GM23338 (cell line): Measurements from ENCODE around the gene DIO3. TPM values are rescaled to one million over a fixed set of nuclear protein-coding genes. Genes with fewer than 3 reads are reported as not detected.

Source experiments
- ATAC-seq: fragments of 200-7000 bp; cut with Tn5 transposase; 3 replicates; pipeline ENCODE4 v1.9.1; 2020
- DNase-seq: peaks from one replicate; pipeline ENCODE4 v3.0.0-alpha.2; 2015; ENCODE audit warnings: low spot score
- H2AFZ ChIP-seq: fragments of 200-600 bp; sonication (generic); 2 replicates; pipeline ENCODE4 v1.8.0; 2016; ENCODE audit warnings: antibody characterized with exemption, mild to moderate bottlenecking, moderate library complexity
- H3F3A ChIP-seq: fragments of 200-600 bp; sonication (generic); replicated peaks from 2 replicates; pipeline ENCODE4 v1.8.0; 2017; ENCODE audit warnings: antibody characterized with exemption, mixed run types, low read depth
- H3K27ac ChIP-seq: fragments of 200-600 bp; sonication (generic); 2 replicates; pipeline ENCODE4 v1.6.1; 2016; ENCODE audit warnings: low read depth
- H3K27me3 ChIP-seq: fragments of 200-600 bp; sonication (generic); 2 replicates; pipeline ENCODE4 v1.8.0; 2016; ENCODE audit warnings: mild to moderate bottlenecking, mixed run types, moderate library complexity; ENCODE audit not compliant: insufficient read depth
- H3K36me3 ChIP-seq: fragments of 200-600 bp; sonication (generic); 2 replicates; pipeline ENCODE4 v1.8.0; 2016; ENCODE audit warnings: mild to moderate bottlenecking; ENCODE audit not compliant: insufficient read depth
- H3K4me1 ChIP-seq: fragments of 200-600 bp; sonication (generic); 2 replicates; pipeline ENCODE4 v1.8.0; 2016; ENCODE audit warnings: mild to moderate bottlenecking, moderate library complexity; ENCODE audit not compliant: insufficient read depth
- H3K4me2 ChIP-seq: fragments of 200-600 bp; sonication (generic); 2 replicates; pipeline ENCODE4 v1.7.1; 2017; ENCODE audit warnings: mixed run types
- H3K4me3 ChIP-seq: fragments of 200-600 bp; sonication (generic); 2 replicates; pipeline ENCODE4 v1.6.1; 2016; ENCODE audit warnings: mixed run types
- H3K79me2 ChIP-seq: fragments of 200-600 bp; sonication (generic); replicated peaks from 2 replicates; pipeline ENCODE4 v1.8.0; 2017; ENCODE audit warnings: mild to moderate bottlenecking; ENCODE audit not compliant: insufficient read depth
- H3K9me2 ChIP-seq: fragments of 200-600 bp; sonication (generic); 2 replicates; pipeline ENCODE4 v1.8.0; 2017; ENCODE audit not compliant: insufficient read depth
- H4K20me1 ChIP-seq: fragments of 200-600 bp; sonication (generic); replicated peaks from 2 replicates; pipeline ENCODE4 v1.8.0; 2017; ENCODE audit warnings: mild to moderate bottlenecking; ENCODE audit not compliant: insufficient read depth
- H3K27ac Mint-ChIP-seq: 2 replicates; pipeline ENCODE4 v1.8.0; 2020; ENCODE audit warnings: inconsistent platforms, mild to moderate bottlenecking, moderate library complexity, mixed read lengths
- H3K27me3 Mint-ChIP-seq: 3 replicates; pipeline ENCODE4 v1.8.0; 2022; ENCODE audit warnings: low read depth, mild to moderate bottlenecking, moderate library complexity, mixed read lengths, inconsistent platforms; ENCODE audit not compliant: insufficient read depth, poor library complexity
- H3K36me3 Mint-ChIP-seq: 3 replicates; pipeline ENCODE4 v1.8.0; 2021; ENCODE audit warnings: low read depth, mild to moderate bottlenecking, inconsistent platforms, moderate library complexity, mixed read lengths
- H3K4me1 Mint-ChIP-seq: 3 replicates; pipeline ENCODE4 v1.8.0; 2020; ENCODE audit warnings: mild to moderate bottlenecking, inconsistent platforms, mixed read lengths
- H3K4me3 Mint-ChIP-seq: 3 replicates; pipeline ENCODE4 v1.8.0; 2021; ENCODE audit warnings: moderate library complexity, mild to moderate bottlenecking, inconsistent platforms, mixed read lengths
- H3K9me3 Mint-ChIP-seq: 3 replicates; pipeline ENCODE4 v1.8.0; 2020; ENCODE audit warnings: moderate library complexity, mild to moderate bottlenecking, inconsistent platforms, mixed read lengths
- CREB1 ChIP-seq: fragments of 250-450 bp; sonication (Bioruptor Pico); IDR thresholded peaks from 2 replicates; pipeline ENCODE4 v1.5.0; 2020; ENCODE audit warnings: low read depth, mild to moderate bottlenecking, moderate library complexity
- EZH2 ChIP-seq: fragments of 200-600 bp; sonication (generic); IDR thresholded peaks from one replicate; pipeline ENCODE4 v1.8.0; 2017; ENCODE audit warnings: antibody characterized with exemption, mild to moderate bottlenecking, low read depth; ENCODE audit not compliant: unreplicated experiment
- EZH2phosphoT487 ChIP-seq: fragments of 200-600 bp; sonication (generic); IDR thresholded peaks from one replicate; pipeline ENCODE4 v1.8.1; 2018; ENCODE audit warnings: antibody characterized with exemption; ENCODE audit not compliant: unreplicated experiment
- JUNB ChIP-seq: IDR thresholded peaks from one replicate; pipeline ENCODE4 v1.6.1; 2016; ENCODE audit warnings: antibody characterized with exemption; ENCODE audit not compliant: unreplicated experiment
- NANOG ChIP-seq: IDR thresholded peaks from 2 replicates; pipeline ENCODE4 v1.6.1; 2016; ENCODE audit warnings: antibody characterized with exemption, borderline replicate concordance
- POLR2AphosphoS5 ChIP-seq: IDR thresholded peaks from 2 replicates; pipeline ENCODE4 v1.6.1; 2016; ENCODE audit warnings: antibody characterized with exemption, low read depth
- STAT1 ChIP-seq: IDR thresholded peaks from one replicate; pipeline ENCODE4 v1.6.1; 2016; ENCODE audit warnings: antibody characterized with exemption; ENCODE audit not compliant: unreplicated experiment
- ZNF114 ChIP-seq: fragments of 250-450 bp; sonication (Bioruptor Pico); IDR thresholded peaks from 2 replicates; pipeline ENCODE4 v1.5.0; 2020; ENCODE audit warnings: mild to moderate bottlenecking, moderate library complexity
- ZNF331 ChIP-seq: fragments of 250-450 bp; sonication (Bioruptor Pico); IDR thresholded peaks from 2 replicates; pipeline ENCODE4 v1.5.0; 2020; ENCODE audit warnings: low read depth, mild to moderate bottlenecking, moderate library complexity
- polyA plus RNA-seq: library from polyadenylated mRNA; unstranded; fragments of >200 nt; fragmentation: Nextera tagmentation; extraction: Ambion mirVana; gene quantifications from 2 replicates; pipeline ENCODE4 v1.2.1, GENCODE V29; 2016
- total RNA-seq: library from RNA; depleted of rRNA; stranded (reverse); fragments of >200 nt; shearing (Covaris generic); gene quantifications from 2 replicates; pipeline ENCODE4 v1.2.3, GENCODE V29; 2014
- TF ChIP-seq, protein P1 (sequence below): IDR thresholded peaks from one replicate; pipeline ENCODE4 v1.6.1; 2018; ENCODE audit warnings: antibody characterized with exemption; ENCODE audit not compliant: unreplicated experiment
- TF ChIP-seq, protein P2 (sequence below), 2 experiments: fragments of 200-600 bp in 1 of 2; sonication (generic) in 1 of 2; conservative IDR thresholded peaks; 2 replicates each; pipeline versions ENCODE4 v1.5.1 to v1.6.1; 2016 to 2017; ENCODE audit warnings: antibody characterized with exemption in 2 of 2, low read depth in 2 of 2, mild to moderate bottlenecking in 2 of 2, moderate library complexity in 1 of 2
- TF ChIP-seq, protein P3 (sequence below): IDR thresholded peaks from 2 replicates; pipeline ENCODE4 v1.6.1; 2016; ENCODE audit warnings: antibody characterized with exemption
- TF ChIP-seq, protein P4 (sequence below): fragments of 250-450 bp; sonication (Bioruptor Pico); IDR thresholded peaks from 2 replicates; pipeline ENCODE4 v1.5.0; 2020; ENCODE audit warnings: mild to moderate bottlenecking, moderate library complexity

Gene DIO3
- total and polyA plus RNA-seq, 2 experiments from 2014 or later: 0.10 to 0.28 TPM

DNA sequence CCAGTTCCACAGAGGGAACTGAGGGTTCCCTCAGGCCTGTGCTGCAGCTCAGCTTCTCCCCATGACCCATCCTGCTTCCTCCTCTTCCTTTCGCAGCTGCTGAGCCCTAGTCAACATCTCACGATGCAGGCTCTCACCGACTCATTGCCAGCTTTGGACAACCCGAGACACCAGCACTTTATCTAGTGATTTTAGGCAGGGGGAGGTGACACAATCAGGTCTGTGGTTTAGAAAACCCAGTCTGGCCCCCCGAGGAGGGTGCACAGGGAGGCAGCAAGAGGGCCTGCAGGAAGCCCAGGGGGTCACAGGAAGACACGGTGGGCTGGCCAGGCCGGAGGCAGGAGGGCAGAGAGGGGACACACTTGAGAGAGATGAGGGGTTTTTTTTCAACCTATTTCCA, 35.4 kb downstream of the DIO3 start:
- peaks cover 3% of the 10 kb centered on the region; the same call in 1 of the 3 replicates for H3K36me3 Mint-ChIP-seq
- peaks cover 27% of the 10 kb centered on the region; the same call in 2 of the 3 replicates for H3K9me3 Mint-ChIP-seq

More for the DNA sequence above, 35.4 kb downstream of the DIO3 start:
- Mint-ChIP-seq H3K4me3 (no peak overlapping the region), H3K27ac (no peak overlapping the region), H3K4me1 (no peaks in the 10 kb centered on the region), H3K27me3 (peaks cover 4% of the 10 kb centered on the region)
- H3K27me3 ChIP-seq: no peaks in the 10 kb centered on the region
- H3K9me2 ChIP-seq: no peaks in the 10 kb centered on the region
- no peaks in the 10 kb centered on the region for H3K79me2 ChIP-seq
- no peaks in the 10 kb centered on the region for H3K4me1 ChIP-seq
- no peaks in the 10 kb centered on the region for H3F3A ChIP-seq
- H3K36me3 ChIP-seq: no peaks in the 10 kb centered on the region
- H3K27ac ChIP-seq: no peak overlapping the region
- no peak for ATAC-seq
- no peaks in the 10 kb centered on the region for H4K20me1 ChIP-seq
- DNase-seq: no peak
- no peak overlapping the region for H3K4me3 ChIP-seq
- H3K4me2 ChIP-seq: no peak overlapping the region
- H2AFZ ChIP-seq: no peak overlapping the region
- TF ChIP-seq JUNB (no peak), POLR2AphosphoS5 (no peak), ZNF114 (CRISPR knock-in tag) (no peak), ZNF331 (CRISPR knock-in tag) (no peak), CREB1 (CRISPR knock-in tag) (no peak), EZH2 (no peak), STAT1 (no peak), EZH2phosphoT487 (no peak), NANOG (no peak)
- TF ChIP-seq, protein P1, sequence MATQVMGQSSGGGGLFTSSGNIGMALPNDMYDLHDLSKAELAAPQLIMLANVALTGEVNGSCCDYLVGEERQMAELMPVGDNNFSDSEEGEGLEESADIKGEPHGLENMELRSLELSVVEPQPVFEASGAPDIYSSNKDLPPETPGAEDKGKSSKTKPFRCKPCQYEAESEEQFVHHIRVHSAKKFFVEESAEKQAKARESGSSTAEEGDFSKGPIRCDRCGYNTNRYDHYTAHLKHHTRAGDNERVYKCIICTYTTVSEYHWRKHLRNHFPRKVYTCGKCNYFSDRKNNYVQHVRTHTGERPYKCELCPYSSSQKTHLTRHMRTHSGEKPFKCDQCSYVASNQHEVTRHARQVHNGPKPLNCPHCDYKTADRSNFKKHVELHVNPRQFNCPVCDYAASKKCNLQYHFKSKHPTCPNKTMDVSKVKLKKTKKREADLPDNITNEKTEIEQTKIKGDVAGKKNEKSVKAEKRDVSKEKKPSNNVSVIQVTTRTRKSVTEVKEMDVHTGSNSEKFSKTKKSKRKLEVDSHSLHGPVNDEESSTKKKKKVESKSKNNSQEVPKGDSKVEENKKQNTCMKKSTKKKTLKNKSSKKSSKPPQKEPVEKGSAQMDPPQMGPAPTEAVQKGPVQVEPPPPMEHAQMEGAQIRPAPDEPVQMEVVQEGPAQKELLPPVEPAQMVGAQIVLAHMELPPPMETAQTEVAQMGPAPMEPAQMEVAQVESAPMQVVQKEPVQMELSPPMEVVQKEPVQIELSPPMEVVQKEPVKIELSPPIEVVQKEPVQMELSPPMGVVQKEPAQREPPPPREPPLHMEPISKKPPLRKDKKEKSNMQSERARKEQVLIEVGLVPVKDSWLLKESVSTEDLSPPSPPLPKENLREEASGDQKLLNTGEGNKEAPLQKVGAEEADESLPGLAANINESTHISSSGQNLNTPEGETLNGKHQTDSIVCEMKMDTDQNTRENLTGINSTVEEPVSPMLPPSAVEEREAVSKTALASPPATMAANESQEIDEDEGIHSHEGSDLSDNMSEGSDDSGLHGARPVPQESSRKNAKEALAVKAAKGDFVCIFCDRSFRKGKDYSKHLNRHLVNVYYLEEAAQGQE: no peak
- TF ChIP-seq, protein P2, sequence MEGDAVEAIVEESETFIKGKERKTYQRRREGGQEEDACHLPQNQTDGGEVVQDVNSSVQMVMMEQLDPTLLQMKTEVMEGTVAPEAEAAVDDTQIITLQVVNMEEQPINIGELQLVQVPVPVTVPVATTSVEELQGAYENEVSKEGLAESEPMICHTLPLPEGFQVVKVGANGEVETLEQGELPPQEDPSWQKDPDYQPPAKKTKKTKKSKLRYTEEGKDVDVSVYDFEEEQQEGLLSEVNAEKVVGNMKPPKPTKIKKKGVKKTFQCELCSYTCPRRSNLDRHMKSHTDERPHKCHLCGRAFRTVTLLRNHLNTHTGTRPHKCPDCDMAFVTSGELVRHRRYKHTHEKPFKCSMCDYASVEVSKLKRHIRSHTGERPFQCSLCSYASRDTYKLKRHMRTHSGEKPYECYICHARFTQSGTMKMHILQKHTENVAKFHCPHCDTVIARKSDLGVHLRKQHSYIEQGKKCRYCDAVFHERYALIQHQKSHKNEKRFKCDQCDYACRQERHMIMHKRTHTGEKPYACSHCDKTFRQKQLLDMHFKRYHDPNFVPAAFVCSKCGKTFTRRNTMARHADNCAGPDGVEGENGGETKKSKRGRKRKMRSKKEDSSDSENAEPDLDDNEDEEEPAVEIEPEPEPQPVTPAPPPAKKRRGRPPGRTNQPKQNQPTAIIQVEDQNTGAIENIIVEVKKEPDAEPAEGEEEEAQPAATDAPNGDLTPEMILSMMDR (conservative IDR thresholded peaks at IDR 0.05; ENCODE audit: low read depth in 2 of 2): no peak
- TF ChIP-seq, protein P3, sequence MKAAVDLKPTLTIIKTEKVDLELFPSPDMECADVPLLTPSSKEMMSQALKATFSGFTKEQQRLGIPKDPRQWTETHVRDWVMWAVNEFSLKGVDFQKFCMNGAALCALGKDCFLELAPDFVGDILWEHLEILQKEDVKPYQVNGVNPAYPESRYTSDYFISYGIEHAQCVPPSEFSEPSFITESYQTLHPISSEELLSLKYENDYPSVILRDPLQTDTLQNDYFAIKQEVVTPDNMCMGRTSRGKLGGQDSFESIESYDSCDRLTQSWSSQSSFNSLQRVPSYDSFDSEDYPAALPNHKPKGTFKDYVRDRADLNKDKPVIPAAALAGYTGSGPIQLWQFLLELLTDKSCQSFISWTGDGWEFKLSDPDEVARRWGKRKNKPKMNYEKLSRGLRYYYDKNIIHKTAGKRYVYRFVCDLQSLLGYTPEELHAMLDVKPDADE: no peak
- TF ChIP-seq, protein P4, sequence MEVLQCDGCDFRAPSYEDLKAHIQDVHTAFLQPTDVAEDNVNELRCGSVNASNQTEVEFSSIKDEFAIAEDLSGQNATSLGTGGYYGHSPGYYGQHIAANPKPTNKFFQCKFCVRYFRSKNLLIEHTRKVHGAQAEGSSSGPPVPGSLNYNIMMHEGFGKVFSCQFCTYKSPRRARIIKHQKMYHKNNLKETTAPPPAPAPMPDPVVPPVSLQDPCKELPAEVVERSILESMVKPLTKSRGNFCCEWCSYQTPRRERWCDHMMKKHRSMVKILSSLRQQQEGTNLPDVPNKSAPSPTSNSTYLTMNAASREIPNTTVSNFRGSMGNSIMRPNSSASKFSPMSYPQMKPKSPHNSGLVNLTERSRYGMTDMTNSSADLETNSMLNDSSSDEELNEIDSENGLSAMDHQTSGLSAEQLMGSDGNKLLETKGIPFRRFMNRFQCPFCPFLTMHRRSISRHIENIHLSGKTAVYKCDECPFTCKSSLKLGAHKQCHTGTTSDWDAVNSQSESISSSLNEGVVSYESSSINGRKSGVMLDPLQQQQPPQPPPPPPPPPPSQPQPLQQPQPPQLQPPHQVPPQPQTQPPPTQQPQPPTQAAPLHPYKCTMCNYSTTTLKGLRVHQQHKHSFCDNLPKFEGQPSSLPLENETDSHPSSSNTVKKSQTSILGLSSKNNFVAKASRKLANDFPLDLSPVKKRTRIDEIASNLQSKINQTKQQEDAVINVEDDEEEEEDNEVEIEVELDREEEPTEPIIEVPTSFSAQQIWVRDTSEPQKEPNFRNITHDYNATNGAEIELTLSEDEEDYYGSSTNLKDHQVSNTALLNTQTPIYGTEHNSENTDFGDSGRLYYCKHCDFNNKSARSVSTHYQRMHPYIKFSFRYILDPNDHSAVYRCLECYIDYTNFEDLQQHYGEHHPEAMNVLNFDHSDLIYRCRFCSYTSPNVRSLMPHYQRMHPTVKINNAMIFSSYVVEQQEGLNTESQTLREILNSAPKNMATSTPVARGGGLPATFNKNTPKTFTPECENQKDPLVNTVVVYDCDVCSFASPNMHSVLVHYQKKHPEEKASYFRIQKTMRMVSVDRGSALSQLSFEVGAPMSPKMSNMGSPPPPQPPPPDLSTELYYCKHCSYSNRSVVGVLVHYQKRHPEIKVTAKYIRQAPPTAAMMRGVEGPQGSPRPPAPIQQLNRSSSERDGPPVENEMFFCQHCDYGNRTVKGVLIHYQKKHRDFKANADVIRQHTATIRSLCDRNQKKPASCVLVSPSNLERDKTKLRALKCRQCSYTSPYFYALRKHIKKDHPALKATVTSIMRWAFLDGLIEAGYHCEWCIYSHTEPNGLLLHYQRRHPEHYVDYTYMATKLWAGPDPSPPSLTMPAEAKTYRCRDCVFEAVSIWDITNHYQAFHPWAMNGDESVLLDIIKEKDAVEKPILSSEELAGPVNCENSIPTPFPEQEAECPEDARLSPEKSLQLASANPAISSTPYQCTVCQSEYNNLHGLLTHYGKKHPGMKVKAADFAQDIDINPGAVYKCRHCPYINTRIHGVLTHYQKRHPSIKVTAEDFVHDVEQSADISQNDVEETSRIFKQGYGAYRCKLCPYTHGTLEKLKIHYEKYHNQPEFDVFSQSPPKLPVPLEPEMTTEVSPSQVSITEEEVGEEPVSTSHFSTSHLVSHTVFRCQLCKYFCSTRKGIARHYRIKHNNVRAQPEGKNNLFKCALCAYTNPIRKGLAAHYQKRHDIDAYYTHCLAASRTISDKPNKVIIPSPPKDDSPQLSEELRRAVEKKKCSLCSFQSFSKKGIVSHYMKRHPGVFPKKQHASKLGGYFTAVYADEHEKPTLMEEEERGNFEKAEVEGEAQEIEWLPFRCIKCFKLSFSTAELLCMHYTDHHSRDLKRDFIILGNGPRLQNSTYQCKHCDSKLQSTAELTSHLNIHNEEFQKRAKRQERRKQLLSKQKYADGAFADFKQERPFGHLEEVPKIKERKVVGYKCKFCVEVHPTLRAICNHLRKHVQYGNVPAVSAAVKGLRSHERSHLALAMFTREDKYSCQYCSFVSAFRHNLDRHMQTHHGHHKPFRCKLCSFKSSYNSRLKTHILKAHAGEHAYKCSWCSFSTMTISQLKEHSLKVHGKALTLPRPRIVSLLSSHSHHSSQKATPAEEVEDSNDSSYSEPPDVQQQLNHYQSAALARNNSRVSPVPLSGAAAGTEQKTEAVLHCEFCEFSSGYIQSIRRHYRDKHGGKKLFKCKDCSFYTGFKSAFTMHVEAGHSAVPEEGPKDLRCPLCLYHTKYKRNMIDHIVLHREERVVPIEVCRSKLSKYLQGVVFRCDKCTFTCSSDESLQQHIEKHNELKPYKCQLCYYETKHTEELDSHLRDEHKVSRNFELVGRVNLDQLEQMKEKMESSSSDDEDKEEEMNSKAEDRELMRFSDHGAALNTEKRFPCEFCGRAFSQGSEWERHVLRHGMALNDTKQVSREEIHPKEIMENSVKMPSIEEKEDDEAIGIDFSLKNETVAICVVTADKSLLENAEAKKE (CRISPR knock-in tag): no peak
